GM19324 (cell line): ENCODE data around the gene PPM1J.
"Not testable (repeated sequence)": the region's sequence is repeated elsewhere in the genome, so short reads cannot be mapped to it uniquely, and the experiment has no call there.

Experiments
- ATAC-seq: cut with Tn5 transposase; IDR thresholded peaks from one replicate; pipeline ENCODE4 v1.9.1; 2021; ENCODE audit warnings: mild to moderate bottlenecking, moderate library complexity; ENCODE audit not compliant: unreplicated experiment, low FRiP score

PPM1J gene

GRCh38 chr1:112715264-112716053, at the start of gene PPM1J:
Gene PPM1J (minus strand): TSS chr1:112715332. CDS start chr1:112715301, 31 bp downstream.
- ATAC-seq = peak; percentile 87

- ATAC-seq = no peak
Observed at GRCh38 chr1:112762541-112763500, 47.7 kb upstream of the PPM1J start.

- no peak for ATAC-seq
Observed at GRCh38 chr1:112761714-112762480, 46.8 kb upstream of the PPM1J start.

- ATAC-seq = no peak
Observed at GRCh38 chr1:112759228-112759627, 44.1 kb upstream of the PPM1J start.

GRCh38 chr1:112754116-112754628, 39.0 kb upstream of the PPM1J start:
- ATAC-seq = no peak

GRCh38 chr1:112748396-112748795, 33.3 kb upstream of the PPM1J start:
- no peak for ATAC-seq

GRCh38 chr1:112744009-112744578, 29.0 kb upstream of the PPM1J start:
- ATAC-seq = no peak

GRCh38 chr1:112743174-112744008, 28.3 kb upstream of the PPM1J start:
- no peak for ATAC-seq

GRCh38 chr1:112737573-112737972, 22.4 kb upstream of the PPM1J start:
- ATAC-seq = no peak

GRCh38 chr1:112735752-112736151, 20.6 kb upstream of the PPM1J start:
- no peak for ATAC-seq

GRCh38 chr1:112731451-112731850, 16.3 kb upstream of the PPM1J start:
- no peak for ATAC-seq

- ATAC-seq = no peak
Observed at GRCh38 chr1:112729909-112730308, 14.8 kb upstream of the PPM1J start.

- not testable (repeated sequence) for ATAC-seq
Observed at GRCh38 chr1:112729011-112729410, 13.9 kb upstream of the PPM1J start.

- not testable (repeated sequence) for ATAC-seq
Observed at GRCh38 chr1:112728306-112728971, 13.3 kb upstream of the PPM1J start.

GRCh38 chr1:112727716-112728115, 12.6 kb upstream of the PPM1J start:
- no peak for ATAC-seq

- not testable (repeated sequence) for ATAC-seq
Observed at GRCh38 chr1:112724240-112724639, 9.1 kb upstream of the PPM1J start.

GRCh38 chr1:112723511-112723839, 8.3 kb upstream of the PPM1J start:
- ATAC-seq = no peak

- no peak for ATAC-seq
Observed at GRCh38 chr1:112722601-112723510, 7.7 kb upstream of the PPM1J start.
